Uterus (tissue), 2 donors: ENCODE measurements around the gene DACT3.
A peak's percentile ranks its signal among the peaks of the same experiment; 100 is the strongest.

ENCODE experiments used
- POLR2A ChIP-seq, 2 donors: fragments of 450-650 bp; IDR thresholded peaks; one replicate each; pipeline ENCODE4 v1.6.1; 2016; ENCODE audit warnings: antibody characterized with exemption in 2 of 2, mild to moderate bottlenecking in 1 of 2, moderate library complexity in 1 of 2
- TF ChIP-seq, protein P1 (sequence below), 4 experiments: fragments of 200-600 bp in 2 of 4; fragments of 450-650 bp in 2 of 4; sonication (generic) in 2 of 4; IDR thresholded peaks; one replicate each; pipeline ENCODE4 v1.5.1; 2016 to 2019; ENCODE audit warnings: antibody characterized with exemption in 4 of 4, mild to moderate bottlenecking in 2 of 4, moderate library complexity in 1 of 4

DNA sequence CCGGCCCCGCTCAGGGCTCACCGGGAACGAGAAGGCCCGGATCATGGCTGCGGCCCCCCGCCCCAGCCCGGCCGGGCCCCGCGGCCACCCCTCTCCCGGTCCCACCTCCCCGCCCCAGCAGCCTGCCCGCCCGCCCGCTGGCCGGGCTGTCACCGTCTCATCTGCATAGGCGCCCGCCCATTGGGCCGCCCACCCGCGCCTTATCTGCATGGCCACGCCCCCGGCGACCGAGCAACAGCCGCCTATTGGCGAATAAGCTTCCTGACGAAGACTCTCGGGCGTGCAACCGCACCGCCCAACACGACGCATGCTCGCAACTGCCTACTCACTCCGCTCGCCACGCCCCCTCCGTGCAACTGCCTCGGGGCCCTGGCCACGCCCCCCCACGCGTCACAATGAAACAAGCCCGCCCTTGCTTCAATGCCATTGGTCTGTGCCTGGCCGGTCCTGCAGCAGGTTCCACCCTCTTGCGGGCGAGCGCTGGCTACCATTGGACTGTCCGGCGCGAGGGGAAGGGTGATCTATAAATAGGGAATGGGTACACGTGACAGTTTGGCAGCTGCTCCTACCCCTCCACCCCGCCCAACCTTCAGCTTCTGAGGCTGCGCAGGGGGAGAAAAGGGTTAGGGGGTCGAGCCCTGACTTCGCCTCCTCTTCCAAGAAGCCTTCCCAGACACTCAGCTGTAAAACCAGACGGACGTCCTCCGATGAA, at the start of gene DACT3:
- TF ChIP-seq, protein P1, sequence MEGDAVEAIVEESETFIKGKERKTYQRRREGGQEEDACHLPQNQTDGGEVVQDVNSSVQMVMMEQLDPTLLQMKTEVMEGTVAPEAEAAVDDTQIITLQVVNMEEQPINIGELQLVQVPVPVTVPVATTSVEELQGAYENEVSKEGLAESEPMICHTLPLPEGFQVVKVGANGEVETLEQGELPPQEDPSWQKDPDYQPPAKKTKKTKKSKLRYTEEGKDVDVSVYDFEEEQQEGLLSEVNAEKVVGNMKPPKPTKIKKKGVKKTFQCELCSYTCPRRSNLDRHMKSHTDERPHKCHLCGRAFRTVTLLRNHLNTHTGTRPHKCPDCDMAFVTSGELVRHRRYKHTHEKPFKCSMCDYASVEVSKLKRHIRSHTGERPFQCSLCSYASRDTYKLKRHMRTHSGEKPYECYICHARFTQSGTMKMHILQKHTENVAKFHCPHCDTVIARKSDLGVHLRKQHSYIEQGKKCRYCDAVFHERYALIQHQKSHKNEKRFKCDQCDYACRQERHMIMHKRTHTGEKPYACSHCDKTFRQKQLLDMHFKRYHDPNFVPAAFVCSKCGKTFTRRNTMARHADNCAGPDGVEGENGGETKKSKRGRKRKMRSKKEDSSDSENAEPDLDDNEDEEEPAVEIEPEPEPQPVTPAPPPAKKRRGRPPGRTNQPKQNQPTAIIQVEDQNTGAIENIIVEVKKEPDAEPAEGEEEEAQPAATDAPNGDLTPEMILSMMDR (IDR thresholded peaks at IDR 0.05): peak in 2 of 4 experiments; percentile 16 to 19
- TF ChIP-seq POLR2A (IDR thresholded peaks at IDR 0.05): peak; percentile 47 to 80
